ENCODE data around the gene SHISA2. TPM values are rescaled to one million over a fixed set of nuclear protein-coding genes. Genes with fewer than 3 reads are reported as not detected.

SHISA2 gene
- total RNA-seq, 1 experiment from 2014 or later: 20.5 TPM

- no peak overlapping the region for H3K27ac Mint-ChIP-seq
- H3K27me3 Mint-ChIP-seq (ENCODE audit: low read depth): peaks cover 15% of the 10 kb centered on the region
- H3K4me1 Mint-ChIP-seq: peaks cover 31% of the 10 kb centered on the region
- H3K36me3 Mint-ChIP-seq: no peaks in the 10 kb centered on the region
- ATAC-seq: no peak
- DNase-seq (ENCODE audit: low spot score): no peak
- no peaks in the 10 kb centered on the region for H3K9me3 Mint-ChIP-seq
- no peak for TF ChIP-seq ZNF263 (CRISPR knock-in tag; IDR thresholded peaks at IDR 0.05; ENCODE audit: low read depth)
- POLR2A ChIA-PET: no interaction called here
- no peak overlapping the region for H3K4me3 Mint-ChIP-seq
- CTCF ChIA-PET: interaction anchor here (1.2 to 1.3 kb wide), 2 partner anchors 26 to 31 kb away, joined by 3 to 6 read pairs; no protein-coding TSS in a partner anchor
These were observed 40.6 kb downstream of the SHISA2 start for GRCh38 chr13:26011208-26011573.

- Mint-ChIP-seq H3K27ac (no peak overlapping the region), H3K27me3 (ENCODE audit: low read depth) (peaks cover 13% of the 10 kb centered on the region)
- CTCF ChIA-PET: interaction anchor here (1.2 to 1.3 kb wide), 2 partner anchors 27 to 32 kb away, joined by 3 to 6 read pairs; no protein-coding TSS in a partner anchor
These were observed 41.2 kb downstream of the SHISA2 start for GRCh38 chr13:26010487-26011207.

More at GRCh38 chr13:26010487-26011207, 41.2 kb downstream of the SHISA2 start:
- Mint-ChIP-seq H3K4me3 (no peak overlapping the region), H3K9me3 (no peaks in the 10 kb centered on the region; the same call in 1 of the 2 replicates), H3K36me3 (no peaks in the 10 kb centered on the region), H3K4me1 (peaks cover 25% of the 10 kb centered on the region)
- ATAC-seq (peak; percentile 58), DNase-seq (ENCODE audit: low spot score) (no peak)
- POLR2A ChIA-PET: no interaction called here
- TF ChIP-seq, protein P1, sequence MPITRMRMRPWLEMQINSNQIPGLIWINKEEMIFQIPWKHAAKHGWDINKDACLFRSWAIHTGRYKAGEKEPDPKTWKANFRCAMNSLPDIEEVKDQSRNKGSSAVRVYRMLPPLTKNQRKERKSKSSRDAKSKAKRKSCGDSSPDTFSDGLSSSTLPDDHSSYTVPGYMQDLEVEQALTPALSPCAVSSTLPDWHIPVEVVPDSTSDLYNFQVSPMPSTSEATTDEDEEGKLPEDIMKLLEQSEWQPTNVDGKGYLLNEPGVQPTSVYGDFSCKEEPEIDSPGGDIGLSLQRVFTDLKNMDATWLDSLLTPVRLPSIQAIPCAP (CRISPR knock-in tag; IDR thresholded peaks at IDR 0.05): no peak
- TF ChIP-seq ESRRA (CRISPR knock-in tag; IDR thresholded peaks at IDR 0.05; ENCODE audit: borderline replicate concordance) (no peak), SMAD3 (CRISPR knock-in tag; IDR thresholded peaks at IDR 0.05; ENCODE audit: borderline replicate concordance) (no peak), ZBTB43 (CRISPR knock-in tag; IDR thresholded peaks at IDR 0.05) (no peak), RORB (CRISPR knock-in tag; IDR thresholded peaks at IDR 0.05) (no peak), CREB1 (CRISPR knock-in tag; IDR thresholded peaks at IDR 0.05) (no peak), ZNF671 (CRISPR knock-in tag; IDR thresholded peaks at IDR 0.05) (no peak), NR1H2 (CRISPR knock-in tag; IDR thresholded peaks at IDR 0.05) (no peak), JUN (CRISPR knock-in tag; IDR thresholded peaks at IDR 0.05) (no peak), GABPB1 (CRISPR knock-in tag; IDR thresholded peaks at IDR 0.05) (no peak), FOXK1 (CRISPR knock-in tag; IDR thresholded peaks at IDR 0.05) (no peak), USF2 (CRISPR knock-in tag; IDR thresholded peaks at IDR 0.05) (no peak), FOXJ3 (CRISPR knock-in tag; IDR thresholded peaks at IDR 0.05; ENCODE audit: borderline replicate concordance) (no peak), MXD4 (CRISPR knock-in tag; IDR thresholded peaks at IDR 0.05; ENCODE audit: borderline replicate concordance) (no peak), FOXP1 (CRISPR knock-in tag; IDR thresholded peaks at IDR 0.05; ENCODE audit: borderline replicate concordance) (no peak)
- TF ChIP-seq, protein P2, sequence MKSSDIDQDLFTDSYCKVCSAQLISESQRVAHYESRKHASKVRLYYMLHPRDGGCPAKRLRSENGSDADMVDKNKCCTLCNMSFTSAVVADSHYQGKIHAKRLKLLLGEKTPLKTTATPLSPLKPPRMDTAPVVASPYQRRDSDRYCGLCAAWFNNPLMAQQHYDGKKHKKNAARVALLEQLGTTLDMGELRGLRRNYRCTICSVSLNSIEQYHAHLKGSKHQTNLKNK (CRISPR knock-in tag; IDR thresholded peaks at IDR 0.05): no peak
- TF ChIP-seq, protein P3, sequence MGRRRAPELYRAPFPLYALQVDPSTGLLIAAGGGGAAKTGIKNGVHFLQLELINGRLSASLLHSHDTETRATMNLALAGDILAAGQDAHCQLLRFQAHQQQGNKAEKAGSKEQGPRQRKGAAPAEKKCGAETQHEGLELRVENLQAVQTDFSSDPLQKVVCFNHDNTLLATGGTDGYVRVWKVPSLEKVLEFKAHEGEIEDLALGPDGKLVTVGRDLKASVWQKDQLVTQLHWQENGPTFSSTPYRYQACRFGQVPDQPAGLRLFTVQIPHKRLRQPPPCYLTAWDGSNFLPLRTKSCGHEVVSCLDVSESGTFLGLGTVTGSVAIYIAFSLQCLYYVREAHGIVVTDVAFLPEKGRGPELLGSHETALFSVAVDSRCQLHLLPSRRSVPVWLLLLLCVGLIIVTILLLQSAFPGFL (CRISPR knock-in tag; IDR thresholded peaks at IDR 0.05; ENCODE audit: borderline replicate concordance): no peak
- TF ChIP-seq, protein P4, sequence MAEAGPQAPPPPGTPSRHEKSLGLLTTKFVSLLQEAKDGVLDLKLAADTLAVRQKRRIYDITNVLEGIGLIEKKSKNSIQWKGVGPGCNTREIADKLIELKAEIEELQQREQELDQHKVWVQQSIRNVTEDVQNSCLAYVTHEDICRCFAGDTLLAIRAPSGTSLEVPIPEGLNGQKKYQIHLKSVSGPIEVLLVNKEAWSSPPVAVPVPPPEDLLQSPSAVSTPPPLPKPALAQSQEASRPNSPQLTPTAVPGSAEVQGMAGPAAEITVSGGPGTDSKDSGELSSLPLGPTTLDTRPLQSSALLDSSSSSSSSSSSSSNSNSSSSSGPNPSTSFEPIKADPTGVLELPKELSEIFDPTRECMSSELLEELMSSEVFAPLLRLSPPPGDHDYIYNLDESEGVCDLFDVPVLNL (CRISPR knock-in tag; IDR thresholded peaks at IDR 0.05; ENCODE audit: borderline replicate concordance, low read depth): no peak
- TF ChIP-seq, protein P5, sequence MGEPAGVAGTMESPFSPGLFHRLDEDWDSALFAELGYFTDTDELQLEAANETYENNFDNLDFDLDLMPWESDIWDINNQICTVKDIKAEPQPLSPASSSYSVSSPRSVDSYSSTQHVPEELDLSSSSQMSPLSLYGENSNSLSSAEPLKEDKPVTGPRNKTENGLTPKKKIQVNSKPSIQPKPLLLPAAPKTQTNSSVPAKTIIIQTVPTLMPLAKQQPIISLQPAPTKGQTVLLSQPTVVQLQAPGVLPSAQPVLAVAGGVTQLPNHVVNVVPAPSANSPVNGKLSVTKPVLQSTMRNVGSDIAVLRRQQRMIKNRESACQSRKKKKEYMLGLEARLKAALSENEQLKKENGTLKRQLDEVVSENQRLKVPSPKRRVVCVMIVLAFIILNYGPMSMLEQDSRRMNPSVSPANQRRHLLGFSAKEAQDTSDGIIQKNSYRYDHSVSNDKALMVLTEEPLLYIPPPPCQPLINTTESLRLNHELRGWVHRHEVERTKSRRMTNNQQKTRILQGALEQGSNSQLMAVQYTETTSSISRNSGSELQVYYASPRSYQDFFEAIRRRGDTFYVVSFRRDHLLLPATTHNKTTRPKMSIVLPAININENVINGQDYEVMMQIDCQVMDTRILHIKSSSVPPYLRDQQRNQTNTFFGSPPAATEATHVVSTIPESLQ (CRISPR knock-in tag; IDR thresholded peaks at IDR 0.05): no peak

Measured in WTC11 (cell line).